DND-41 (cell line): ENCODE results near the gene GSC2.

Experiments
- EZH2 ChIP-seq: IDR thresholded peaks from 3 replicates; pipeline ENCODE4 v1.6.1; 2012; ENCODE audit warnings: borderline replicate concordance, low read depth, mild to moderate bottlenecking, moderate library complexity, low read length, inconsistent platforms; ENCODE audit not compliant: severe bottlenecking
- TF ChIP-seq, protein P1 (sequence below): IDR thresholded peaks from 2 replicates; pipeline ENCODE4 v1.5.1; 2012; ENCODE audit warnings: borderline replicate concordance, low read length, moderate library complexity, mild to moderate bottlenecking; ENCODE audit not compliant: poor library complexity, severe bottlenecking; ENCODE audit errors: extremely low read depth

DNA sequence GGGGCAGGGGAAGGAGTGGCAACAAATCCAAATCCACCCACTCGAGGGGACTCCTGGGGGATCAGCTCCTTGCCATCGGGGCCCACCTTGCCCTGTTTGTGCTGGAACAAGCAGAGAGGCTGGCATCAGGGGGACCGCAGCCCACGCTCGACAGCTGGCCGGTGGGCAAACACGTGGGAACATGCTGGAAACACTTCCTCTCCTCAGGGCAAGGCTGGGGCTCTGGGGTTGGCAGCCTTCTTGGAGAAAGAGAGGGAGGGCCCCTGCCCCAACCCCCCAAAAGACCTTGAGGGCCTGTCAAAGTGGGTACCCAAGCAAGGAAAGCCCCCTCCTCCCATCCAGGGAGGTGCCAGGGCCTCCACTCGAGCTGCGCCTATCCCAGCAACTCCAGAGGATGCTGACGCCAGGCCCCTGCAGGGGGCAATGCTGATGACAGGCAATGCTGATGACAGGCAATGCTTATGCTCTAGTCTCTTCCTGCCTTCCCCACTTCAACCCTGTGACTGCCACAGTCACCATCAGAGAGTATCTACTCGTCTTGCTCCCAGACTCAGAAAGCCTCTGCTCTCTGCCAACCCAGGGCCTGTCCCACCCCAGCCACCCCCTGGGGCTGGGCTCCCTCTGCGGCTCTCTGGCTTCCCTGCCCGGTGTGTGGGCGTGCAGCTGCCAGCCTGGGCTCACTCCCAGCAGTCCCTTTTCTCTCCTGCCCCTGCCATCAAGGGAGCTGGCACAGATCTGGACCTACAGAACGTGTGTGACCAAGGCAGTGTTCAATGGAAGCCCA lies 11.7 kb downstream of the GSC2 start:
- TF ChIP-seq, protein P1, sequence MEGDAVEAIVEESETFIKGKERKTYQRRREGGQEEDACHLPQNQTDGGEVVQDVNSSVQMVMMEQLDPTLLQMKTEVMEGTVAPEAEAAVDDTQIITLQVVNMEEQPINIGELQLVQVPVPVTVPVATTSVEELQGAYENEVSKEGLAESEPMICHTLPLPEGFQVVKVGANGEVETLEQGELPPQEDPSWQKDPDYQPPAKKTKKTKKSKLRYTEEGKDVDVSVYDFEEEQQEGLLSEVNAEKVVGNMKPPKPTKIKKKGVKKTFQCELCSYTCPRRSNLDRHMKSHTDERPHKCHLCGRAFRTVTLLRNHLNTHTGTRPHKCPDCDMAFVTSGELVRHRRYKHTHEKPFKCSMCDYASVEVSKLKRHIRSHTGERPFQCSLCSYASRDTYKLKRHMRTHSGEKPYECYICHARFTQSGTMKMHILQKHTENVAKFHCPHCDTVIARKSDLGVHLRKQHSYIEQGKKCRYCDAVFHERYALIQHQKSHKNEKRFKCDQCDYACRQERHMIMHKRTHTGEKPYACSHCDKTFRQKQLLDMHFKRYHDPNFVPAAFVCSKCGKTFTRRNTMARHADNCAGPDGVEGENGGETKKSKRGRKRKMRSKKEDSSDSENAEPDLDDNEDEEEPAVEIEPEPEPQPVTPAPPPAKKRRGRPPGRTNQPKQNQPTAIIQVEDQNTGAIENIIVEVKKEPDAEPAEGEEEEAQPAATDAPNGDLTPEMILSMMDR, result no peak
- TF ChIP-seq EZH2, result no peak
